Tibial nerve (tissue), 4 donors: Measurements from ENCODE around the gene SEPTIN12.

Experiments used
- EP300 ChIP-seq, 2 donors: sonication (generic); formaldehyde crosslinking; IDR thresholded peaks; one replicate each; pipeline ENCODE4 v1.6.1; 2017; ENCODE audit warnings: antibody characterized with exemption in 2 of 2, mild to moderate bottlenecking in 1 of 2
- TF ChIP-seq, protein P1 (sequence below), 5 experiments: fragments of 200-600 bp in 3 of 5; fragments of 450-650 bp in 2 of 5; sonication (generic) in 3 of 5; IDR thresholded peaks; one replicate each; pipeline ENCODE4 v1.5.1; 2016 to 2019; ENCODE audit warnings: antibody characterized with exemption in 5 of 5, mild to moderate bottlenecking in 3 of 5, moderate library complexity in 2 of 5

DNA sequence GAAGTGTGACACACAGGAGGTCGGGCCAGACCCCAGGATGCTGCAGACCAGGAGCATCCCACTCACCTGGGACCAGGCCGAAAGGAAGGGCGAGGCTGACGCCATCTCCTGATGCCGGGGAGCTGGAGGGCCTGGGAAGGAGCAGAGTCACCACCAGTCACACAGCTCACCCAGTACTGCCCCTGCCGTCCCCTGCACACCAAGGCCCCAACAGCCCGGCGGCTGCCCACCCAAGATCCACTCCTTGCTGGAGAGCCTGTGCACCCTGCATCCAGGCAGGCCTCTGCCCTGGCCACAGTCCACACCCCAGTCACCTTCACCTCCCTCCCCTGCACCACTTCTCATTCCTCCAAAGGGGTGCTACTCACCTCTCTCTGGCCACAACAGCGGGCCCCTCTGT, 25.9 kb downstream of the SEPTIN12 start:
- TF ChIP-seq, protein P1, sequence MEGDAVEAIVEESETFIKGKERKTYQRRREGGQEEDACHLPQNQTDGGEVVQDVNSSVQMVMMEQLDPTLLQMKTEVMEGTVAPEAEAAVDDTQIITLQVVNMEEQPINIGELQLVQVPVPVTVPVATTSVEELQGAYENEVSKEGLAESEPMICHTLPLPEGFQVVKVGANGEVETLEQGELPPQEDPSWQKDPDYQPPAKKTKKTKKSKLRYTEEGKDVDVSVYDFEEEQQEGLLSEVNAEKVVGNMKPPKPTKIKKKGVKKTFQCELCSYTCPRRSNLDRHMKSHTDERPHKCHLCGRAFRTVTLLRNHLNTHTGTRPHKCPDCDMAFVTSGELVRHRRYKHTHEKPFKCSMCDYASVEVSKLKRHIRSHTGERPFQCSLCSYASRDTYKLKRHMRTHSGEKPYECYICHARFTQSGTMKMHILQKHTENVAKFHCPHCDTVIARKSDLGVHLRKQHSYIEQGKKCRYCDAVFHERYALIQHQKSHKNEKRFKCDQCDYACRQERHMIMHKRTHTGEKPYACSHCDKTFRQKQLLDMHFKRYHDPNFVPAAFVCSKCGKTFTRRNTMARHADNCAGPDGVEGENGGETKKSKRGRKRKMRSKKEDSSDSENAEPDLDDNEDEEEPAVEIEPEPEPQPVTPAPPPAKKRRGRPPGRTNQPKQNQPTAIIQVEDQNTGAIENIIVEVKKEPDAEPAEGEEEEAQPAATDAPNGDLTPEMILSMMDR (IDR thresholded peaks at IDR 0.05), result no peak
- no peak for TF ChIP-seq EP300 (IDR thresholded peaks at IDR 0.05)
